KOPT-K1 (cell line): Measurements from ENCODE around the gene SLCO3A1.
"Not testable (repeated sequence)": the region's sequence is repeated elsewhere in the genome, so short reads cannot be mapped to it uniquely, and the experiment has no call there.

ENCODE experiments used
- H3K27ac ChIP-seq: fragments of 200-600 bp; sonication (generic); 2 replicates; pipeline ENCODE4 v1.5.1; 2016; ENCODE audit warnings: antibody characterized with exemption, mild to moderate bottlenecking, low read depth, low read length; ENCODE audit not compliant: poor library complexity, severe bottlenecking
- H3K36me3 ChIP-seq: fragments of 200-600 bp; sonication (generic); 2 replicates; pipeline ENCODE4 v1.5.1; 2017; ENCODE audit warnings: antibody characterized with exemption, mild to moderate bottlenecking, low read length, moderate library complexity; ENCODE audit not compliant: insufficient read depth
- H3K9me3 ChIP-seq: fragments of 200-600 bp; sonication (generic); 2 replicates; pipeline ENCODE4 v1.5.1; 2017; ENCODE audit warnings: antibody characterized with exemption, low read length, mild to moderate bottlenecking; ENCODE audit not compliant: insufficient read depth, poor library complexity, severe bottlenecking

The SLCO3A1 gene

DNA sequence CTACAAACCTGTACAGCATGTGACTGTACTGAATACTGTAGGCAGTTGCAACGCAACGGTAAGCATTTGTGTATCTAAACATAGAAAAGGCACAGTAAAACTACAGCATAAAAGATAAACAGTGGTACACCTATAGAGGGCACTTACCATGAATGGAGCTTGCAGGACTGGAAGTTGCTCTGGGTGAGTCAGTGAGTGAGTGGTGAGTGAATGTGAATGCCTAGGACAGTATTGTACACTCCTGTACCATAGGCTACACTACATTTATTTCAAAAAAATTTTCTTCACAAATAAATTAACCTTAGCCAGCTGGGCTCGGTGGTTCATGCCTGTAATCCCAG, 206.4 kb downstream of the SLCO3A1 start:
- not testable (repeated sequence) for H3K9me3 ChIP-seq, H3K36me3 ChIP-seq, H3K27ac ChIP-seq

DNA sequence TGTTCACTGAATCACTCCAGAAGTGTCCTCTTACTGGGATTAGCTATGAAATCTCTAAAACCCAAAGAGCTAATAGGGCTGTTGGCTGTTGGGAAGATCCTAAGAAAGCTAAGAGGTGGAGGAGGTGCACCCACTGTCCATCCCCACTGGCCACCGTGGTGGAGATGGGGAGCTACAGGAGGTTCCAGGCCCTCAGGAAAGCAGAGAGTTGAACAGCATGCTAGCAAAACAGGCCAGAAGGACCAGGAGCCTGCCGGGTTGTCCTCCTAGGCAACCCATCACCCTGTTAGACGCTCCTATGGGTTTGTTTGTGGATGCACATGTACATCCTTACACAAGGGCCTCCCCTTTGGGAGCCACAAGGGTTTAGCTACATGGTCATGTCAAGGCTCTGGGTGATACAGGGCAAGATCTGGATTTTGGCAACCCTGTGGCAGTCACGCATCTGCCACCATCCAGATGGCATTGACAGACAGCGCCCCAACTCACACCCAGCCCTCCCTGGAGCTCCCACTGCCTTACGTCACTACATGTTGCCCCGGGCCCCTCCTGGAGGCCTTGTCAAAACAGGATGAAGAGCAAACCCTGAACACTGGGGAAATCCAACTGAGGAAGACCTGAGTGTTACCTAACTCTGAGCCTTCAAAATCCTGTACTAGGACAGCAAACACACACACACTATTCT, 208.1 kb downstream of the SLCO3A1 start:
- Histone ChIP-seq H3K27ac (no peak overlapping the region), H3K36me3 (no peaks in the 10 kb centered on the region), H3K9me3 (no peaks in the 10 kb centered on the region)

DNA sequence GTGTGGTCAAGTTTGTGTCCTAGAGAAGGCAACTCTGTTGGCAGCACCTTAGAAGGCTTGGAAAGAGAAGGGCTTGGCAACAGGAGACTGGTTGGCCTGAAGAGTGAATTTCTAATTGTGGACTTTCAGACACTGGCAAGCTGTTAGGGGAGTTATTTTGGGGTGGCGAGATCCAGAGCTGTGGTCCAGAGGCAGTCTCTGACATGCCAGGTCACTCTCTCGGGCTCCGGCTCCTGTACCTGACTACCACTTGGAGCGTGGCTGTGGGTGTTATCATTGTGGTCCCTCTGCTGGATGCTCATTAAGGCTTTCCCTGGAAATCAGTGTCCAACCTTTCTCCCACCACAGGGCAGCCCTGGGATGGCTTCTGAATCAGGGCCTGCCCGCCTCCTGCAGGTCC, 209.0 kb downstream of the SLCO3A1 start:
- Histone ChIP-seq H3K9me3 (no peaks in the 10 kb centered on the region), H3K27ac (no peak overlapping the region), H3K36me3 (no peaks in the 10 kb centered on the region)

DNA sequence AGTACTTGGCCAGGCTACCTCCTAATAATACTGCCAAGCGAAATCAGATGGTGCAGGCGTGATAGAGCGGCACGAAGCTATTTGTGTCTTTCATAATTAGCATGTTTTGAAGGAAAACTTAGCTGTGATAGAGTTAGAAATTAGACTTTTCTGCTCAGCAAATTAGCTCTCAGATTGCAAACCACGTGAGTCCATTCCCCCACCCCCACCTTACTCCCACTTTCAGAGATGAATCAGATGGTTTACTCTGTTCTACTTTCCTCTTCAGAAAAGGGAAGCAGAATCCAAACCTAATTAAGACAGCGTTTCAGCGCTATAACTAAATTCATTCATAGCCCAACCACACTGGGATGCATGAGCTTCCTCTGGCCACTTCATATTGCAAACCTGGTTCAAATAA, 214.6 kb downstream of the SLCO3A1 start:
- no peaks in the 10 kb centered on the region for H3K36me3 ChIP-seq
- H3K9me3 ChIP-seq, result no peaks in the 10 kb centered on the region
- H3K27ac ChIP-seq, result no peak overlapping the region

DNA sequence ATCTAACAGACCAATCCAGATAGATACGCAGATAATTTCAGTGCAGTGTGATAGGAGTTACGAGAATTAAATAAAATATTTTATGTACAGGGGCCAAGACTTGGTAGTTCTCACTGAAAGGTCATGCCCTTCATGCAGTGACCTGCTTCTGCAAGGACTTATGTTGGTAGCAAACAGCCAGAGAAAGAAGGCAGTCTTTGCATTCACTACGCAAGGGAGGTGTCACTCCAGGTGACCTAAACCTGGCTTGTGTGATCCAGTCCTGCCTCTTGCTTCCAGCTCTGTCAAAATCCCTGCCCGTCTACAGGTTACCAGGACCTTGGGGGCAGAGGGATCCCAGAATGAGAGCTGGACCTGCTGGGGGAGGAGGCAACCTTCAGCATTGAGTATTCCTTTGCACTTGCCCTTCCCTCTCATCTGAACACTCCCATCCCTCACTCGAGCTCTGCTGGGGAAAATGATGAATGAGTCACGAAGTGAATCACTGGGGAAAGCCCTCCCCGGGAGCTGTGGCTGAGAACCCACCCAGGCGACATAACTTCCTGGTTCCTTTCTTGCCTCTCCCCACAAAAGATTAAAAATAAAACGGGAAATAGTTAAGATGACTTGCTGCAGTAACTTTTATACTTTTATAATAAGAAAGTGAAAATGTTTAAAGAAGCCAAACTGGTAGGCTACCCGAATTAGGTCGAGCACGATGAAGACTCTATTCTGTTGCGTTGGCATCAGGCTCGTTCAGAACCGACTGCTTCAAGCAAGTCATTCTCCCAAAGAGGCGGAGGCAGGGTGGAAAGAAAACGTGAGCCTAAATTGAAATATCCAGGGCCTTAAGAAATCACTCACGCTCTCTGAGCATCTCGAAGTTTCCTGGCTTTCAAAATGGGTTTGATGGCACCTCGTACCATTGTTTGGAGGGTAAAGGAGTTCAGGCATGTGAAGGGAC, 216.1 kb downstream of the SLCO3A1 start:
- no peaks in the 10 kb centered on the region for H3K36me3 ChIP-seq
- no peaks in the 10 kb centered on the region for H3K9me3 ChIP-seq
- no peak overlapping the region for H3K27ac ChIP-seq

DNA sequence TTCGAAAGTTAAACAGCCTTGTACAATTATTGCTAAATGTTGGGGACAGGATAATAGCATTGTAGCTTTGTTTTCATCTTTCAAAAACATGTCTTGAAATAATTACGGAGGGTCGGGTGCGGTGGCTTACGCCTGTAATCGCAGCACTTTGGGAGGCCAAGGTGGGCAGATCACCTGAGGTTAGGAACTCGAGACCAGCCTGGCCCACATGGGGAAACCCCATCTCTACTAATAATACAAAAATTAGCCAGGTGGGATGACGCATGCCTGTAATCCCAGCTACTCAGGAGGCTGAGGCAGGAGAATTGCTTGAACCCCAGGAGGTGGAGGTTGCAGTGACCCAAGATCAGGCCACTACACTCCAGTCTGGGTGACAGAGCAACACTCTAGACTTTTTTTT, 216.7 kb downstream of the SLCO3A1 start:
- not testable (repeated sequence) for H3K9me3 ChIP-seq, H3K27ac ChIP-seq

DNA sequence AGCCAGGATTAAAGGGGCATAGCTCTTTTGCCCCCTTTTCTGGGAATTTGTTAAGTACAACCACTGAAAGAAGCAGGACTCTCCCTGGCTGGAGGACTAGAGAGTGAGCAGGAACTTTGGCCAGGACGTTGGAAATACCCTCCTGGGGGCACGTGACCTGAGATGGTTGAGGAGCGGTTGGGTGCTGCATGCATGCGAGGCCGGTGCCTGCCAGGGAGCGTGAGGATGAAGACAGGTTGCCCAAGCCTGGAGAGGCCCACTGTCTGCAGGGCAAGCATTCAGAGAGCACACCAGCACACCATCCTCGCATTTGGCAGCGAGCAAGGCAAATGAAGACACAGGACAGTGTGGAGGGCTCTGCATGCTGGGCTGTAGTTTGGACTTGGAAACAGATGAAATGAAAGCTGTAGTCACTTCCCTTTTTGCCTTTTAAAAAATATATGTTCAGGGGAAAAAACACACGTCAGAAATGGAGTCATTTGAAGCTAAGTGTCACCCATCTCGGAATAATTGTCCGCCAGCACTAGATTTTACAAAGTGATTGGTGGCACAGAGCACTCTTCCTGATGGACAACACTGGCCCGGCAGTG, 217.6 kb downstream of the SLCO3A1 start:
- Histone ChIP-seq H3K36me3 (no peaks in the 10 kb centered on the region), H3K27ac (no peak overlapping the region), H3K9me3 (no peaks in the 10 kb centered on the region)

More for the DNA sequence above, 216.7 kb downstream of the SLCO3A1 start:
- not testable (repeated sequence) for H3K36me3 ChIP-seq

DNA sequence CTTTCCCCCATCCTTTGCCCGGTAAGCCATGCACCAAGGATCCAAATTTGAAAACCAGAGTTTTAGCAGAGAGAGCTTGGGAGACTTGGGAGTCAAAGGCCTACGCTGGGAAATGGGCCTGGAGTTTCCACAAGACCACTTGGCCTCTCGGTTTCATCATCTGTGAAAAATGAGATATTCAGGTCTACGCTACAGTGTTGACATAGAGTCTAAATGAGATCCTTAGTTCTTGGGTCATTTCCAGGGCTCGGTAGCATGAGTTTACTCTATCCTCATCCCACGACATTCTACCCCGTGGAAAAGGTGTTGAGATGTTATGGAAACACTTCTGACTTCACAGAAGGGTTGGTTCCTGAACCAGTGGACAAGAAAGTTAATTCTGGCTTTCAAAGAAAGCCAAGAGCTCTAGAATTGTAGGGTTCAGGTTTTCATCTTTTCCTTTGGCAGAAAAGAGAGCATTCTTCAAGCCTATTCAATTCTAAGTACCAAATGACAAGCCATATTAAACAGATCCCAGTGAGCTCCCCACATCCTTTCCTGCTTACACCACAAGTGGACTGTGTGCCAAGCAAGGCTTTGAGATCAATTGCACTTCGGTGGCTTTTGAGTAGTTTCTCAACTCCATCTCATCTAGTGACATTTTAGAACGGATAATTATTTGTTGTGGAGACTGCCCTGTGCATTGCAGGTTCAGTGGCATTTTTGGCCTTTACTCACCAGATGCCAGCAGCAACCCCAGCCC, 219.7 kb downstream of the SLCO3A1 start:
- no peaks in the 10 kb centered on the region for H3K9me3 ChIP-seq
- no peaks in the 10 kb centered on the region for H3K36me3 ChIP-seq
- no peak overlapping the region for H3K27ac ChIP-seq

DNA sequence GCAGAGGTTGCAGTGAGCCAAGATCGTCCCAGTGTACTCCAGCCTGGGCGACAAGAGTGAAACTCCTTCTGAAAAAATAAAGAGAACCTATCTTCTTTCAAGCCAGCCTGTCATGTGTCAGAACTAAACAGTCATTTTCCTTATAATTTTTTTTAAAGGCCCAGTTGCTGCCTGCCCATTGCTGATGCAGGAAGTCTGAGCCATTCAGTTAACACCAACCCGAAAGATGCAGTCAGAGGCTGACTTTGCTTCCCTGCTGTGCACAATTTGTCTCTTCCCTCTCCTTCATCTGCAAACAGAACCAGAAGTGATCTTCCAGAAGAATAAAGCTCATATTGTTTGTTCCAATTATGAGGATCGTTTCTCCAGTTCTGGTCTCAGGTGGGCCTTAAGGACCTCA, 220.6 kb downstream of the SLCO3A1 start:
- Histone ChIP-seq H3K27ac (no peak overlapping the region), H3K36me3 (no peaks in the 10 kb centered on the region), H3K9me3 (no peaks in the 10 kb centered on the region)

DNA sequence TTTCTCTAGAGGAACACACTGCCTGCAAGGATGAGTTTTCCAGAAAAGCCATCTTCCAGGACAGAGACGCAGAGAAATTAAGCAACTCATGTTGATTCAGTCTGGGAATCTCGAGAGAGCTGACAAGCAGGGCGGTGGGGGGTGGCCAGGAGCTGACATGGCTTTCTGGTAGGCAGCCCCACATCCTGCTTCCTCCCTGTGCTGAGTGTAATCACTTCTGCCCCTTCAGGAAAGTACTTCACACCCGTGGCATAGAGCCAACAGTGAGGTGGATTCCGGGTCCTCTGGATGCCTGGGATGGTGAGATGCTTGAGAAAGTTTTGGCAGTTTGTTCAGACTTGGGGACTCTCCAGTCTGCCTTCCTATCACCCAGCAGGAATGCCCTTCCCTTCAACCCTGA, 221.1 kb downstream of the SLCO3A1 start:
- no peak overlapping the region for H3K27ac ChIP-seq
- no peaks in the 10 kb centered on the region for H3K36me3 ChIP-seq
- no peaks in the 10 kb centered on the region for H3K9me3 ChIP-seq

DNA sequence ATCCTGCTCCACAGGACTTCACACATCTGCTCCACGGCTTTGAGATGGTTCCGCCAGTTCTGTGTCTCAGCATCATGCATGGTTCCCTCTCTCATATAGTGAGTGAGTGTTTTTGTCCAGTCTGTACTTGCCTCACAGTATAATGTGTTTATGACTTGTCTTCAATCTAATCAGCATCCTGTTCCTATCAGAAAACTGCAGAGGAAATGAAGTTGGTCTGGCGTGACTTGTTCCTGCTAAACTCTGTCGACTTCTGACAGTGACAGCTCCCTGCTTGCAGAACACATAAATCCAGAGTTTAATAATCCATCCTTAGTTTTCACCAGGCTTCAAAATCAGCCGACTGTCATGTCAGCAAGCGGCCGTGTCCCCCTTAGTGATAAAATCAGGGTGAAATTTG, 222.3 kb downstream of the SLCO3A1 start:
- no peak overlapping the region for H3K27ac ChIP-seq

DNA sequence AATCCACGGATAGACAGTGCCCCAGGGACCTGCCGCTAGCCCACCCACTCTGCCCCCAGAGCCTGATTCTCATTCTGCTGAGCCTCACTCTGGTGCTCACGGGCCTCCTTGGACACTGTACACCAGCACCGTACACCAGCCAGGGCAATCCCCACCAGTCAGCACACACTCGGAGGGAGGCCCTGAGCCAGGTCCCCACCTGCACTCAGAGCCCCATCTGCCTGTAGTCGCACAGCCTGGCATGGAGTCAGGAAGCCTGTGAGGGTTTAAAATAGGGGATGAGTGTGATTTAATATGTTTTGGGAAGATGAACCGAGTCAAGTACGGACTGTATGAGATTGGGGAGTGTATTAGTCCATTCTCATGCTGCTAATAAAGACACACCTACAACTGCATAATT, 223.0 kb downstream of the SLCO3A1 start:
- H3K36me3 ChIP-seq, result no peaks in the 10 kb centered on the region
- no peaks in the 10 kb centered on the region for H3K9me3 ChIP-seq
- no peak overlapping the region for H3K27ac ChIP-seq

More for the DNA sequence above, 222.3 kb downstream of the SLCO3A1 start:
- H3K9me3 ChIP-seq, result no peaks in the 10 kb centered on the region
- H3K36me3 ChIP-seq, result no peaks in the 10 kb centered on the region

DNA sequence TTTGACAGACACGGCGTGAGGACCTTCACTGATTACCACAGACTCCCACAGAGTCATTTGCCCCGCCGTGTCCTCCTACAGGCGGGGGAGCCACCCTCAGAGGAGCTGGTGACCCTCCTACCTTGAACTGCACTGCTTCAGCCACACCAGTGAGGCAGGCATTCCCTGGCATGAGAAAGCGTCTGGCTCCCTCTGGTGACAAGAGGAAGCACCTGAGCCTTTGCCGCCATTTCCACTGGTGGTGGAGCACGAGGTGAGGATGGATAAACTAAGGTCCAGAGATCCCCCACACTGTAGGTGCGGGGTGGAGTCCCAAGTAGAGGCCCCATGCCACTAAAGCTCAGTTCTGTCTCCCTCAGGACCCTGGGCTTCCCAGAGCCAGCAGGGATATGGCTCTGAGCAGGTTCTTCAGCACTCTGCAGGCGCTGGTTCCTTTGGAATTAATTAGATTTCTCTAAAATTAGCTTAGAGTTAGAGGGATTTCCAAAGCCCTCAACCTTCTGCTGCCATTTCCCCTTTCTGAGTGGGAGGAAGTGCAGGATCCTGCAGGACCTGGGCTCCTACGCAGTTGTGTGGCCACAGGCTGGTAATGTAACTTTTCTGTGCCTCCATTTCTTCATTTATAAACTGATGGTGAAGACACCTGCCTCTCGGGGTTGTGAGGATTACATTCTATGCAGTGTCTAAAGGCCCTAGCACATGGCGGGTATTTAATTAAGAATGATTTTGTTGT, 224.0 kb downstream of the SLCO3A1 start:
- H3K9me3 ChIP-seq, result no peaks in the 10 kb centered on the region
- H3K36me3 ChIP-seq, result no peaks in the 10 kb centered on the region
- no peak overlapping the region for H3K27ac ChIP-seq

DNA sequence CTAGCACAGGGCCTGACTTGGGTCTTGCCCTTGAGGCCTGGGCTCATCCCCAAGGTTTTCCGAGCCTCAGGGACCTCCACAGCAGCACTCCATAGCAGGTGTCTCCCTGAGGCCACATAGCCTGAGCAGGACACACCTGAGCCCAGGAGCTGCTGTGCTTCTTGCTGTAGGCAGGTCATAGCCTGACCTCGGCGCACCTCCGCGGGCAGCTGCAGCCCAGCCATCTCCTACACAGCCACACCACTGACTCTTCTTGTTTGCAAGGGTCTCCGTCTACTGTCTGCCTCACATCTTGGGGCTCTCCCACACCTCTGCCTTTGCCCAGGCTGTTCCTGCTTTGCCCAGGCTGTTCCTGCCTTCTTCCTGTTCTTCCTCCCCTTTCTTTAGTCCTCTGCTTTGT, 224.8 kb downstream of the SLCO3A1 start:
- Histone ChIP-seq H3K36me3 (no peaks in the 10 kb centered on the region), H3K27ac (no peak overlapping the region), H3K9me3 (no peaks in the 10 kb centered on the region)
